Body of pancreas (tissue), 4 donors: Measurements from ENCODE around the gene CUL5.
"Not testable (repeated sequence)": the region's sequence is repeated elsewhere in the genome, so short reads cannot be mapped to it uniquely, and the experiment has no call there.

Experiments used
- POLR2A ChIP-seq, 3 donors: fragments of 450-650 bp; IDR thresholded peaks; one replicate each; pipeline ENCODE4 v1.6.1; 2016; ENCODE audit warnings: antibody characterized with exemption in 3 of 3, mild to moderate bottlenecking in 2 of 3
- TF ChIP-seq, protein P1 (sequence below), 7 experiments: fragments of 450-650 bp in 4 of 7; fragments of 200-600 bp in 3 of 7; sonication (generic) in 3 of 7; IDR thresholded peaks; one replicate each; pipeline ENCODE4 v1.5.1; 2016 to 2019; ENCODE audit warnings: antibody characterized with exemption in 7 of 7

DNA sequence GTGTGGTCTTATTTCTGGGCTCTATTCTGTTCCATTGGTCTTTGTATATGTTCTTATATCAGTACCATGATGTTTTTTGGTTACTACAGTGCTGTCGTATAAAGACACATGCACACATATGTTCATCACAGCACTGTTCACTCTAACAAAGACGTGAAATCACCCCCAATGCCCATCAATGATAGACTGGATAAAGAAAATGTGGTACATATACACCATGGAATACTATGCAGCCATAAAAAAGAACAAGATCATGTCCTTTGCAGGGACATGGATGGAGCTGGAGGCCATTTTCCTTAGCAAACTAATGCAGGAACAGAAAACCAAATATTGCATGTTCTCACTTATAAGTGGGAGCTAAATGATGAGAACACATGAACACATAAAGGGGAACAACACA, 22.9 kb downstream of the CUL5 start:
- TF ChIP-seq, protein P1, sequence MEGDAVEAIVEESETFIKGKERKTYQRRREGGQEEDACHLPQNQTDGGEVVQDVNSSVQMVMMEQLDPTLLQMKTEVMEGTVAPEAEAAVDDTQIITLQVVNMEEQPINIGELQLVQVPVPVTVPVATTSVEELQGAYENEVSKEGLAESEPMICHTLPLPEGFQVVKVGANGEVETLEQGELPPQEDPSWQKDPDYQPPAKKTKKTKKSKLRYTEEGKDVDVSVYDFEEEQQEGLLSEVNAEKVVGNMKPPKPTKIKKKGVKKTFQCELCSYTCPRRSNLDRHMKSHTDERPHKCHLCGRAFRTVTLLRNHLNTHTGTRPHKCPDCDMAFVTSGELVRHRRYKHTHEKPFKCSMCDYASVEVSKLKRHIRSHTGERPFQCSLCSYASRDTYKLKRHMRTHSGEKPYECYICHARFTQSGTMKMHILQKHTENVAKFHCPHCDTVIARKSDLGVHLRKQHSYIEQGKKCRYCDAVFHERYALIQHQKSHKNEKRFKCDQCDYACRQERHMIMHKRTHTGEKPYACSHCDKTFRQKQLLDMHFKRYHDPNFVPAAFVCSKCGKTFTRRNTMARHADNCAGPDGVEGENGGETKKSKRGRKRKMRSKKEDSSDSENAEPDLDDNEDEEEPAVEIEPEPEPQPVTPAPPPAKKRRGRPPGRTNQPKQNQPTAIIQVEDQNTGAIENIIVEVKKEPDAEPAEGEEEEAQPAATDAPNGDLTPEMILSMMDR (IDR thresholded peaks at IDR 0.05): not testable (repeated sequence)
- TF ChIP-seq POLR2A (IDR thresholded peaks at IDR 0.05): not testable (repeated sequence)
